IPS DF 6.9 (cell line): ENCODE results near the gene PTGDS.

ENCODE experiments used
- DNase-seq: peaks from one replicate; pipeline ENCODE4 v3.0.0-alpha.2; 2013; ENCODE audit warnings: low read depth, low spot score
- H3K27ac ChIP-seq: one replicate; pipeline ENCODE4 v1.5.1; 2013; ENCODE audit warnings: low read length, control low read depth
- H3K27me3 ChIP-seq: 2 replicates; pipeline ENCODE4 v1.6.1; 2013; ENCODE audit warnings: mild to moderate bottlenecking, low read length; ENCODE audit not compliant: control insufficient read depth, insufficient read depth
- H3K36me3 ChIP-seq: 2 replicates; pipeline ENCODE4 v1.6.1; 2013; ENCODE audit warnings: low read length; ENCODE audit not compliant: control insufficient read depth, insufficient read depth
- H3K4me1 ChIP-seq: 2 replicates; pipeline ENCODE4 v1.6.1; 2013; ENCODE audit warnings: low read length; ENCODE audit not compliant: control insufficient read depth, insufficient read depth
- H3K4me3 ChIP-seq: 2 replicates; pipeline ENCODE4 v1.5.1; 2013; ENCODE audit warnings: mild to moderate bottlenecking, low read length
- H3K9me3 ChIP-seq: 2 replicates; pipeline ENCODE4 v1.6.1; 2013; ENCODE audit warnings: low read length, inconsistent platforms; ENCODE audit not compliant: control insufficient read depth, insufficient read depth
- WGBS: extraction: QIAGEN DNeasy Blood & Tissue Kit; methylation state at CpG from one replicate; pipeline ENCODE4 v1.1.7; 2013; ENCODE audit warnings: mixed read lengths, missing lambda C conversion rate; ENCODE audit not compliant: insufficient read length, insufficient coverage; 5-methylcytosine and 5-hydroxymethylcytosine counted together

The PTGDS gene

DNA sequence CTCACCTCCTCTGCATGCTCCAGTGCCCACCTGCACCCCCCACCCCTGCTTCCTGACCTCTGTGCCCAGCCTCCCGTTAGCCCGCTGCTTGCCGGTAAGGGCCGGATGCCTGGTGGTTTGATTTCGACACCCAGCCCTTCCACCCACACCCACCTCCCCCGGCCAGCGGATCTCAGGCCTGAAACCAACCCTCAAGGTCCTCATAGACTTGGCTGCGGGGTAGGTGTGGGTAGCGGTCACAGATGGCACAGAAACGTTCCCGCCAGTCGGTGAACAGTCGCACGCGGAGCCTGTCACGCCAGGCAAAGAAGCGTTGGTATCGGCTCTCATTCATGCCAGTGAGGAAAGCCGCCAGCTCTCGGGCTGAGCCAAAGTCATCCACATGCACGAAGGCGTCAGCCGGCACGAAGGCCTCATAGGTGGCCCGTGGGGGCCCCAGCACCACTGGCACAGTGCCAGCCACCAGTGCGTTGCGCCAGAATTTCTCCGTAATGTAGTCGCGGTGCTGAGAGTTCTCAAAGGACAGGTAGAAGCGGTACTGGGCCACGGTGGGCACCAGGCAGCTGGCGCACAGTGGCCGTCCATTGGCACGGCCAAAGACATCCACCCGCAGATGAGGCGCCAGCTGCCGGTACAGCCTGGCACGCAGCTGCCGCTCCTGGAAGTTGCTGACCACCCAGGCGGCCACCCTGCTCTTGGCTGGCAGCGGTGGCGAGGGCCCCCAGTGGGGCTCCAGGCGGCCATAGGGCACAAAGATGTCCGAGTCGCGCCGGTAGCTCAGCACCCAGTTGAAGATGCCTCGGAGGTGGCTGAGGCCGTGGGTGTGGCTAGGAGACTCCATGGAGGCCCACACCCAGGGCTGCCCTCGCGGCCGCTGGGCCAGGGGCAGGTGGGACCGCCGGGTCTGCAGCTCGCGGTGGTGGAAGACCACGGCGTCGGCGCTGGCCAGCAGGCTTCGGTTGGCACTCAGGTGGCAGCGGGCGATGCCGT, 53.5 kb downstream of the PTGDS start:
- no peaks in the 10 kb centered on the region for H3K9me3 ChIP-seq
- peaks cover 3% of the 10 kb centered on the region for H3K4me1 ChIP-seq
- H3K4me3 ChIP-seq: no peak overlapping the region; the same call in 1 of the 2 replicates
- WGBS: no CpG with 5 or more reads among the region's 65 CpGs
- H3K27me3 ChIP-seq: no peaks in the 10 kb centered on the region; the same call in 1 of the 2 replicates
- H3K27ac ChIP-seq: no peak overlapping the region
- no peaks in the 10 kb centered on the region for H3K36me3 ChIP-seq
- no peak for DNase-seq
